HG03575 (cell line): ENCODE measurements around the gene RASGRF2.
"Not testable (repeated sequence)": the region's sequence is repeated elsewhere in the genome, so short reads cannot be mapped to it uniquely, and the experiment has no call there.

Source experiments
- ATAC-seq: cut with Tn5 transposase; IDR thresholded peaks from one replicate; pipeline ENCODE4 v1.9.1; 2021; ENCODE audit not compliant: unreplicated experiment, insufficient number of reproducible peaks, low FRiP score; ENCODE audit errors: extremely low read depth

The RASGRF2 gene

GRCh38 chr5:81045389-81045807 lies 85.2 kb downstream of the RASGRF2 start:
- no peak for ATAC-seq

DNA sequence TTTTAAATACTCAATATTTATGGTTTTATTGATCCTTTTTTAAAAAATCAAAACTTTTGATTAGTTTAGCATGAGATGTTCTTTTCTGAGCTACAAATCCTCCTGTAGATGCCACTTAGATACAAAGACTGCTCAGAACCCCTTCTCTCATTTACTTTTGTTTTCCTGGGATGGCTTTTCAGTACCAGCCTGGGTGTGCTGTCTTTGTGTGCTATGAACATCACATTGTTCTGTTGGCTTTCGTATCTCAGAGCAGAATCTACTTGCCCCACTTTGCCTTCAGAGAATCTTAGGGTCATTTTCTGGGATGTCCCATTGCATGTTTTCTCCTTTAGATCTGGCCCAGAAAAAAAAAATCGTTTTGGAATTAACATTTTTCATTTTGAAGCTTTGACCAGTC lies 85.9 kb downstream of the RASGRF2 start:
- ATAC-seq, result no peak

DNA sequence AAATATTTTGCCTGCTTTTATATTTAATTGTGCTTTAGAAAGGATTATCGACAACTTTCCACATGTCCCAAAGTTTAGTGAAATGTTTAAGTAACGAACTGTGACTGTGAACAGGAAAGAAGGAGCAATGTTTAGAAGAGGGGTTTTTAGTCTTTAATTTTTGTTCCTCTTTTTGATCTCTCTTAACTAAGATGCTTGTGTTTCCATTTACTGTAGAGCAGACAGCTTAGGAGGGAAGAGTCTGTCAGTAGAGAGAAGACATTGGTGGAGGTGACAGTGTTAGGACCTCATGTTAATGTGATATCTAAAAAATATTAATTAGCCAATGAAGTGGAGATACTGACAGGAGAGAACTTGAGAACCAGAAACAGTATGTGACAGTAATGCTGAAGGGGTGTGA lies 92.2 kb downstream of the RASGRF2 start:
- ATAC-seq, result no peak

GRCh38 chr5:81053282-81053681 lies 93.1 kb downstream of the RASGRF2 start:
- not testable (repeated sequence) for ATAC-seq

GRCh38 chr5:81058121-81058520 lies 98.0 kb downstream of the RASGRF2 start:
- ATAC-seq, result no peak

DNA sequence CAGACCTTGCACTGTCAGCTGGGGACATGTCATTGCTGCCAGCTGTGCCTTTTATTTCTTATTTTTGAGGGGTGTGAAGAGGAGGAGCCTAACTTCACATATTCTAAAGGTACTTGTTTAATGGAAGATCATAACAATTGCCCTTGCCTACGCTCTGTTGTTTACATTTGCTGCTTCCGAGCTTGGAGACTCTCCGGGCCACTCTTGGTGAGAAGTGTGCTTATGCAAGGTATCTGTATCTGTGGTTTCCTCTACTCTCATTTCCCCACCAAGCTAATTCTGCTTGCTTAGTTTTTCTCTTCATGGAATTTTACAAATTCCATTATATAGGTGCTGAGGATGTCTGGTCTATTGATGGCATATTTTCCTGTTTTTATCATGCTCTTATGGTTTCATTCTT lies 105.3 kb downstream of the RASGRF2 start:
- ATAC-seq, result no peak

- ATAC-seq, result no peak
These were observed 105.9 kb downstream of the RASGRF2 start for GRCh38 chr5:81066102-81066501.

DNA sequence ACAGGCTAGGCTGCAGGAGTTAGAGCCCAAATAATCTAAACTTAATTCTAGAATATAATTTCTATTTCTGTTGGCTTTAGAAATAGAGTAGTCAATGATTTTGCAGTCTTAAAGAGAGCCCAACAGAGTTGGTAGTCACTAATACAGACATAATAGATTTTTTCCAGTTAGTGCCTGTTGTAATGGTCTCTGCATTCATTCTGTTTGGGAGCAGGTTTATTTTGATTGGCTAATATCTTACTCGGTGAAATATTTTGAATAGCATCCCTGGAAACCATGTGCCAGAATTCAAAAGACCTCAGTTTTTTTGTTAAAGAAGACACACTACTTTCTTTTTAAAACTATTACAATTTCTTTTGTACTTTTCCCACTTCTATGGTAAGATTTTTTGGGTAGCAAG lies 107.2 kb downstream of the RASGRF2 start:
- no peak for ATAC-seq

DNA sequence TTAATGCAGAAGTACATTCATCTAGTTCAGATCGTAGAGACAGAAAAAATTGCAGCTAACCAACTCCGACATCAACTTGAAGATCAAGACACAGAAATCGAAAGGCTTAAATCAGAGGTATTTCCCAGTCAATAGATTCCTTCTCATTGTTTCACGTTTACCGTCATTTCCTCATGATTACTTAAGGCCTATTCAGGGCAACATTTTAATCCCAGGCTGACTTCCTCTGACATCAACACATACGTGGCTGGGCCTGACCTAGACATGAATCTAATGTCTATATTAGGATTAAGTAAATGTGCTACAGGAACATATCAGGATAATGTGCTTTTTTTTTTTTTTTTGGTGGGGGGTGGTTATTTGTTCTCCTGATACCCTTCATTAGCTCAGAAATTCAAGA lies 107.9 kb downstream of the RASGRF2 start:
- ATAC-seq, result no peak

- no peak for ATAC-seq
These were observed 108.5 kb downstream of the RASGRF2 start for GRCh38 chr5:81068635-81069034.

DNA sequence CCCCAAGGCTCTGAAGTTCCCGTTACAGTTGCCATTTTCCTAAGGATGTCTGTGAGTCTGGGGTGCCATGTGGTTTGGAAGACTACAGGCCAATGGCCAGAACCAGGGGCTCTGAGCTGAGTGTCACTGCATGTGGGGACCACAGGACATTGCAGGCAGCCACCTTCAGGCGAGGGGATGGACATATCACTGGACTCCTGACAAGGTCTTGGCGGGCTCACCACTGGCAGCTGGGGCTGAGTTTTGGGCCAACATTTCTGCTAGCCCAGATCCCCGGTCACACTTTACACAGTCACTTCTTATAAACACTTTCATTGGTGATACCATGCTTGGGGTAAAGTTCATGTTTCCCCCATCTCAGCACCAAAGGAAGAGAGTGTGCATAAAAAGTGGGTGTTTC lies 109.8 kb downstream of the RASGRF2 start:
- ATAC-seq, result no peak

- no peak for ATAC-seq
These were observed 110.5 kb downstream of the RASGRF2 start for GRCh38 chr5:81070571-81071255.

- ATAC-seq, result no peak
These were observed 114.9 kb downstream of the RASGRF2 start for GRCh38 chr5:81075041-81075440.

DNA sequence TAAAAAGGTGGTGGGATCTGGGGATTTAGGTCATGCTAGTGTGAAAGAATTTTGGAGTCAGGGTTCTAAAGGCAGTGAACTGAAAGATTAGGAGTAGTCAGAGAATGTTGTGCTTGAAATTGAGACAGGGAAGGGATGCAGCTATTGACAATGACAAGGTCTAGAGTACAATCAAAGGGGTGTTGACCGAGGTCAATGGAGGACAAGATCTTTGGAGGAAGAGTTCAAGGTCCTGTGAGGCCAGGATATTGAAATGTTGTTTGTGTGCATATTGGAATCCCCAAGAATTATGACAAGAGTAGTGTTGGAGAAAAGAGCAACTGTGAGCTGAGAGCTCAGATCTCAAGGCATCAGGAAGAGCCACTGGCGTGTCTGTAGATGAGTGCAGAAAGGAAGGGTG lies 116.9 kb downstream of the RASGRF2 start:
- no peak for ATAC-seq

DNA sequence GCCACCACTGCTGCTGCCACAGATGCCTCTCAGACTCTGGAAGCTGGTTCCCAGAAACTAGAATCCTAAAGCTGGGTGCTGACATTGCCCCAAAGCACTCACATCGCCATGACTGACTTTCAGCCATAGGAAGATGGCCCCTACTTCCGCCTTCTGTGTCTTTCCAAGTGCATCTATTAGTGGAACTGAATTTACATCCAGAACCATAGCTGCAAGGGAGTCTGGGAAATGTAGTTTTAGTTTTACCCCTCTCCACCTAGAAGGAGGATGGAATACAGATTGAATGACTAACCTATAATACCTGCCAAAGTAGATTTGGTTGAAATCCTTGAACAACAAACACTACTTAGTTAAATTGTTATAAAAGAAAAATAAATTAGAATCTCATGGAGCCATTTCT lies 118.8 kb downstream of the RASGRF2 start:
- ATAC-seq, result no peak

- no peak for ATAC-seq
These were observed 120.8 kb downstream of the RASGRF2 start for GRCh38 chr5:81080809-81081460.

DNA sequence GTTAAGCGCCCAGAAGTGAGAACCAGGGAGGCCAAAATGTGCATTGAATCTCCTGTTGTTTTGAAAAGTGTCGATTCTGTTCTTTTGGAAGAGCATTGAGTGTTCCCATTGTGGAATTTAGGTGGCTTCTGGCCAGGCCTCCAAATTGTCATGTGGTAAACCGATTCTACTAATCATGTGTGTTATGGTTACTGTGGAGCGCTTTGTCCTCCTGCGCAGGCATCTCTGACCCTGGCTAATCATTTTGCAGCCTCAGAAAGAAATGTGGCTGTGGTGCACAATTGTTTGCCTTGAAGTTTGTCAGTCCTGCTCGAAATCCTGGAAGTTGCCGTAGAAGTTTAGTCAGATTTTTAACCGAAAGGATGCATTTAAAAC lies 121.3 kb downstream of the RASGRF2 start:
- ATAC-seq, result no peak

DNA sequence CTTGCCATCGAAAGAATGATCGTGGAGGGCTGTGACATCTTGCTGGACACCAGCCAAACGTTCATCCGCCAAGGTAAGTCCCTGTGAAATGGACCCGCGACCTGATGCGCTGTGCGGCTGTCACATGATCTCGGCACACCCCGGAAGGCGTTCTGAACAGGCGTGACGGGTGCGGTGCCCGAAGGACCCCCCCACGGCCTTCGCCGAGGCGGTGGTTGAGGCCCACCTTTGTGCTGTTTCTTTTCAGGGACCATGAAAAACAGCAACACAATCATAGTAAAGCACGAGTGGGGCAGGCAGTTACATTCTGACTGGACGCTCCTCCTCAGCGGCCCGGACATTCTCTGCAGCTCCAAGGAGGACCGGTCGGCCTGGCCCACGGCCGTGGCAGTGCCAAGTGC lies 126.7 kb downstream of the RASGRF2 start:
- ATAC-seq, result no peak

DNA sequence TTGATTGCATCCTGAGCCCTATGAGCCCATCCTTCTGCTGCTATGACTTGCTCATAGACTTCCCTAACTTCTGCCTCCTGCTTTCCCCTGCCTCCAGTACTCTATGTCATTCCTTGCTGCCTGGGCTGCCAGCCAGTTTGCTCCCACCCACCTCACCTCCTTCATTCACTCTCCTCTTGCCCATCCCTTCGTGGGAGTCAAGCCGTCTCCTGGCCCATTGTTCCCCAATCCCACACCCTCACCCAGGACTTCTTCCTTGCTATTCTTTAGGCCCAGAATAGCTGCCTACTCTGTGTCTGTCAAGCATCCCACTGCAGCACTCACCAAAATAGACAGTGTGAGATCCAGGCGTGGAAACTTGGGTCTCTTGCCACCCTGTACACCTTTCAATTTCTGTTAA lies 131.0 kb downstream of the RASGRF2 start:
- no peak for ATAC-seq

DNA sequence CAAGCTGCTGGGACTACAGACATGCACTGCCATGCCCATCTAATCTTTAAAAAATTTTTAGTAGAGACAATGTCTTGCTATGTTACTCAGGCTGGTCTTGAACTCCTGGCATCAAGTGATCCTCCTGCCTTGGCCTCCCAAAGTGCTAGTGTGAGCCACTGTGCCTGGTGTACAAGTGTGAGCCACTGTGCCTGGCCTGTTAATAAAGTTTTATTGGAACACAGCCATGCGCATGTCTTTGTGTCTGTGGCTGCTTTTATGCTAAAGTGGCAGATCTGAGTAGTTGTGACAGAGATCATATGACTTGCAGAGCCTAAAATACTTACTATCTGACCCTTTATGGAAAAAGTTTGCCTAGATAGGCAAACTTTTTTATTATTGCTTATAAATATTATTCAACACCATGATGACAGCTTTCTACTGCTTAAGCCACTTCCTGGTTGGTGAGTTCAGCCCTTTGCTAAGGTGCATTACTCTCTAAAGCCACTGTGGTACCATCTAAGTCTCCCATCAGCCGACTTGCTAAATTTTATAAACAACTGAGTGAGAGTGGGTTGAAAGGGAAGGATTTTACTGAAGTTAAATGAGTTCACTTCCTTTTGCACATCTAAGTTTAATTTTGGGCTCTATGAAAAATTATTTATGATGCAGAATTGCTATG lies 133.5 kb downstream of the RASGRF2 start:
- ATAC-seq, result no peak
